WTC11 (cell line): ENCODE measurements around the gene EPHX1.

Experiments
- FOXP1 ChIP-seq: sonication (generic); formaldehyde crosslinking; IDR thresholded peaks from 2 replicates; pipeline ENCODE4 v1.8.0; 2022; ENCODE audit warnings: missing genetic modification reagents, mild to moderate bottlenecking, moderate library complexity, borderline replicate concordance
- TF ChIP-seq, protein P1 (sequence below): fragments of 200-600 bp; IDR thresholded peaks from 2 replicates; pipeline ENCODE4 v1.8.0; 2022; ENCODE audit warnings: antibody characterized with exemption

DNA sequence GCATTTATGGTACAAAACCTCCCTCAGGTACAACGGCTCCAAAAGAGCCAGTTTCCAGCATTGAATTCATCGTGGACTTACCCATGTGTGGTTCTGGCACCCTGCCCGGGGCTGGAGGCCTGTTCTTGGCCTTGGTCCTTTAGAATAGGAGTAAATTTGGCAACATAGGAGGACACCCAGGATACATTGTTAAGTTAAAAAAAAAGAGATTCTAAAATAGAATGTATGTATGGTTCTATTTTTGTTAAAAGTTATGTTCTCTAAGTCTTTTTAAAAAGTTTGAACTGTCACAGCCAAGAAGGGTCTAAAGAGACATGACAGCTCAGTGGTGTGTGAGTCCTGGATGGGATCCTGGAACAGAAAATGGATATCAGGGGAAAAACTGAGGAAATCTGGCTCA lies 25.9 kb downstream of the EPHX1 start:
- no peak for TF ChIP-seq FOXP1 (CRISPR knock-in tag)
- TF ChIP-seq, protein P1, sequence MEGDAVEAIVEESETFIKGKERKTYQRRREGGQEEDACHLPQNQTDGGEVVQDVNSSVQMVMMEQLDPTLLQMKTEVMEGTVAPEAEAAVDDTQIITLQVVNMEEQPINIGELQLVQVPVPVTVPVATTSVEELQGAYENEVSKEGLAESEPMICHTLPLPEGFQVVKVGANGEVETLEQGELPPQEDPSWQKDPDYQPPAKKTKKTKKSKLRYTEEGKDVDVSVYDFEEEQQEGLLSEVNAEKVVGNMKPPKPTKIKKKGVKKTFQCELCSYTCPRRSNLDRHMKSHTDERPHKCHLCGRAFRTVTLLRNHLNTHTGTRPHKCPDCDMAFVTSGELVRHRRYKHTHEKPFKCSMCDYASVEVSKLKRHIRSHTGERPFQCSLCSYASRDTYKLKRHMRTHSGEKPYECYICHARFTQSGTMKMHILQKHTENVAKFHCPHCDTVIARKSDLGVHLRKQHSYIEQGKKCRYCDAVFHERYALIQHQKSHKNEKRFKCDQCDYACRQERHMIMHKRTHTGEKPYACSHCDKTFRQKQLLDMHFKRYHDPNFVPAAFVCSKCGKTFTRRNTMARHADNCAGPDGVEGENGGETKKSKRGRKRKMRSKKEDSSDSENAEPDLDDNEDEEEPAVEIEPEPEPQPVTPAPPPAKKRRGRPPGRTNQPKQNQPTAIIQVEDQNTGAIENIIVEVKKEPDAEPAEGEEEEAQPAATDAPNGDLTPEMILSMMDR: no peak
